ENCODE results near the gene SDCCAG8. TPM values are rescaled to one million over a fixed set of nuclear protein-coding genes. Genes with fewer than 3 reads are reported as not detected.

Gene SDCCAG8
- total RNA-seq, 2 donors from 2014 or later: 18.5 to 20.3 TPM

GRCh38 chr1:243513726-243514491 is 258.1 kb downstream of the SDCCAG8 start:
- DNase-seq (ENCODE audit: low spot score) (no peak), ATAC-seq (no peak)
- H3K9me3 Mint-ChIP-seq: no peaks in the 10 kb centered on the region

GRCh38 chr1:243514927-243515326 is 259.1 kb downstream of the SDCCAG8 start:
- Mint-ChIP-seq H3K9me3 (no peaks in the 10 kb centered on the region), H3K36me3 (peaks cover 20% of the 10 kb centered on the region), H3K4me1 (ENCODE audit: low read depth in 2 of 2) (peaks cover 15 to 23% of the 10 kb centered on the region in 2 donors), H3K4me3 (no peak overlapping the region), H3K27me3 (no peaks in the 10 kb centered on the region), H3K27ac (no peak overlapping the region)
- ATAC-seq (no peak), DNase-seq (ENCODE audit: low spot score) (no peak)

More at GRCh38 chr1:243513726-243514491, 258.1 kb downstream of the SDCCAG8 start:
- Mint-ChIP-seq H3K4me3 (no peak overlapping the region), H3K36me3 (peaks cover 20% of the 10 kb centered on the region), H3K27ac (no peak overlapping the region), H3K27me3 (no peaks in the 10 kb centered on the region), H3K4me1 (ENCODE audit: low read depth in 2 of 2) (peaks cover 23 to 30% of the 10 kb centered on the region in 2 donors)

GRCh38 chr1:243520831-243521230 is 265.0 kb downstream of the SDCCAG8 start:
- H3K27ac Mint-ChIP-seq: no peak overlapping the region
- no peak for DNase-seq (ENCODE audit: low spot score)
- no peaks in the 10 kb centered on the region for H3K27me3 Mint-ChIP-seq
- H3K4me1 Mint-ChIP-seq (ENCODE audit: low read depth in 2 of 2): peaks cover 14 to 16% of the 10 kb centered on the region in 2 donors
- no peak overlapping the region for H3K4me3 Mint-ChIP-seq
- peaks cover 11% of the 10 kb centered on the region for H3K36me3 Mint-ChIP-seq
- H3K9me3 Mint-ChIP-seq: peaks cover 3% of the 10 kb centered on the region
- ATAC-seq: no peak

- no peak for ATAC-seq
These were observed 267.9 kb downstream of the SDCCAG8 start for GRCh38 chr1:243523766-243524165.

GRCh38 chr1:243525085-243525487 is 269.2 kb downstream of the SDCCAG8 start:
- Mint-ChIP-seq H3K9me3 (peaks cover 7% of the 10 kb centered on the region), H3K27ac (peak overlapping the region; percentile 48 to 55), H3K4me3 (no peak overlapping the region), H3K4me1 (ENCODE audit: low read depth in 2 of 2) (peaks cover 28 to 37% of the 10 kb centered on the region in 2 donors), H3K36me3 (peaks cover 16% of the 10 kb centered on the region), H3K27me3 (no peaks in the 10 kb centered on the region)
- ATAC-seq (no peak), DNase-seq (ENCODE audit: low spot score) (no peak)

More at GRCh38 chr1:243523766-243524165, 267.9 kb downstream of the SDCCAG8 start:
- Mint-ChIP-seq H3K4me3 (no peak overlapping the region), H3K27me3 (no peaks in the 10 kb centered on the region), H3K9me3 (peaks cover 7% of the 10 kb centered on the region), H3K27ac (no peak overlapping the region), H3K36me3 (peaks cover 11% of the 10 kb centered on the region), H3K4me1 (ENCODE audit: low read depth in 2 of 2) (peaks cover 22 to 23% of the 10 kb centered on the region in 2 donors)
- no peak for DNase-seq (ENCODE audit: low spot score)

GRCh38 chr1:243526180-243526579 is 270.3 kb downstream of the SDCCAG8 start:
- DNase-seq (ENCODE audit: low spot score): no peak
- Mint-ChIP-seq H3K9me3 (peaks cover 7% of the 10 kb centered on the region), H3K4me3 (no peak overlapping the region), H3K27me3 (no peaks in the 10 kb centered on the region), H3K4me1 (ENCODE audit: low read depth in 2 of 2) (peaks cover 28 to 43% of the 10 kb centered on the region in 2 donors), H3K36me3 (peaks cover 21% of the 10 kb centered on the region), H3K27ac (peak overlapping the region in 1 of 2 donors; percentile 48)
- no peak for ATAC-seq

GRCh38 chr1:243528459-243529121 is 272.7 kb downstream of the SDCCAG8 start:
- peaks cover 19 to 39% of the 10 kb centered on the region in 2 donors for H3K4me1 Mint-ChIP-seq (ENCODE audit: low read depth in 2 of 2)
- no peaks in the 10 kb centered on the region for H3K27me3 Mint-ChIP-seq
- DNase-seq (ENCODE audit: low spot score): no peak
- peak overlapping the region; percentile 52 to 59 for H3K27ac Mint-ChIP-seq
- peaks cover 7% of the 10 kb centered on the region for H3K9me3 Mint-ChIP-seq
- ATAC-seq: peak; percentile 59 to 74
- H3K4me3 Mint-ChIP-seq: peak overlapping the region; percentile 49
- H3K36me3 Mint-ChIP-seq: peaks cover 21% of the 10 kb centered on the region

GRCh38 chr1:243529512-243529911 is 273.7 kb downstream of the SDCCAG8 start:
- Mint-ChIP-seq H3K27ac (no peak overlapping the region), H3K9me3 (peaks cover 7% of the 10 kb centered on the region), H3K36me3 (peaks cover 21% of the 10 kb centered on the region), H3K4me1 (ENCODE audit: low read depth in 2 of 2) (peaks cover 16 to 39% of the 10 kb centered on the region in 2 donors), H3K4me3 (peak overlapping the region; percentile 49), H3K27me3 (no peaks in the 10 kb centered on the region)
- DNase-seq (ENCODE audit: low spot score) (no peak), ATAC-seq (no peak)

- Mint-ChIP-seq H3K36me3 (peaks cover 21% of the 10 kb centered on the region), H3K27me3 (no peaks in the 10 kb centered on the region), H3K4me3 (no peak overlapping the region), H3K9me3 (no peaks in the 10 kb centered on the region), H3K4me1 (ENCODE audit: low read depth in 2 of 2) (peaks cover 3 to 13% of the 10 kb centered on the region in 2 donors), H3K27ac (no peak overlapping the region)
- no peak for DNase-seq (ENCODE audit: low spot score)
- ATAC-seq: no peak
These were observed 279.2 kb downstream of the SDCCAG8 start for GRCh38 chr1:243535014-243535413.

- no peak for ATAC-seq
- no peaks in the 10 kb centered on the region for H3K9me3 Mint-ChIP-seq
- peaks cover 22% of the 10 kb centered on the region for H3K36me3 Mint-ChIP-seq
- H3K27me3 Mint-ChIP-seq: no peaks in the 10 kb centered on the region
- H3K4me3 Mint-ChIP-seq: no peak overlapping the region
- peaks cover 3 to 6% of the 10 kb centered on the region in 2 donors for H3K4me1 Mint-ChIP-seq (ENCODE audit: low read depth in 2 of 2)
- DNase-seq (ENCODE audit: low spot score): no peak
- H3K27ac Mint-ChIP-seq: no peak overlapping the region
These were observed 283.8 kb downstream of the SDCCAG8 start for GRCh38 chr1:243539636-243540035.

- no peak overlapping the region for H3K27ac Mint-ChIP-seq
- H3K4me1 Mint-ChIP-seq (ENCODE audit: low read depth in 2 of 2): no peaks in the 10 kb centered on the region
These were observed 287.0 kb downstream of the SDCCAG8 start for GRCh38 chr1:243542739-243543415.

GRCh38 chr1:243543501-243543900 is 287.7 kb downstream of the SDCCAG8 start:
- peaks cover 7% of the 10 kb centered on the region for H3K36me3 Mint-ChIP-seq
- ATAC-seq: no peak
- peak overlapping the region in 1 of 2 donors; percentile 19 for H3K27ac Mint-ChIP-seq
- H3K27me3 Mint-ChIP-seq: no peaks in the 10 kb centered on the region
- no peaks in the 10 kb centered on the region for H3K9me3 Mint-ChIP-seq
- no peaks in the 10 kb centered on the region for H3K4me1 Mint-ChIP-seq (ENCODE audit: low read depth in 2 of 2)
- no peak for DNase-seq (ENCODE audit: low spot score)
- no peak overlapping the region for H3K4me3 Mint-ChIP-seq

More at GRCh38 chr1:243542739-243543415, 287.0 kb downstream of the SDCCAG8 start:
- DNase-seq (ENCODE audit: low spot score) (no peak), ATAC-seq (no peak)
- Mint-ChIP-seq H3K27me3 (no peaks in the 10 kb centered on the region), H3K9me3 (no peaks in the 10 kb centered on the region), H3K36me3 (peaks cover 13% of the 10 kb centered on the region), H3K4me3 (no peak overlapping the region)

- Mint-ChIP-seq H3K9me3 (no peaks in the 10 kb centered on the region), H3K4me1 (ENCODE audit: low read depth in 2 of 2) (peaks cover 5 to 8% of the 10 kb centered on the region in 2 donors), H3K36me3 (peaks cover 16% of the 10 kb centered on the region), H3K27ac (no peak overlapping the region), H3K27me3 (no peaks in the 10 kb centered on the region), H3K4me3 (no peak overlapping the region)
- no peak for DNase-seq (ENCODE audit: low spot score)
- no peak for ATAC-seq
These were observed 290.6 kb downstream of the SDCCAG8 start for GRCh38 chr1:243546457-243546856.
